Gastrocnemius medialis (tissue), 4 donors: ENCODE measurements around the gene PCED1B.

Experiments used
- CTCF ChIP-seq, 5 experiments: fragments of 450-650 bp in 3 of 5; fragments of 200-600 bp in 2 of 5; sonication (generic) in 2 of 5; IDR thresholded peaks in 4 of 5; conservative IDR thresholded peaks in 1 of 5; 1 replicate in 4 of 5; 2 replicates in 1 of 5; pipeline ENCODE4 v1.5.1; 2016 to 2019; ENCODE audit warnings: antibody characterized with exemption in 5 of 5, mild to moderate bottlenecking in 3 of 5, moderate library complexity in 3 of 5
- POLR2A ChIP-seq, 2 donors: fragments of 450-650 bp; IDR thresholded peaks; one replicate each; pipeline ENCODE4 v1.6.1; 2017; ENCODE audit warnings: antibody characterized with exemption in 2 of 2, mild to moderate bottlenecking in 2 of 2, moderate library complexity in 2 of 2

GRCh38 chr12:47107926-47108325, 28.5 kb downstream of the PCED1B start:
- no peak for TF ChIP-seq CTCF (IDR thresholded peaks at IDR 0.05 in 4 of 5, conservative IDR thresholded peaks at IDR 0.05 in 1 of 5)
- TF ChIP-seq POLR2A (IDR thresholded peaks at IDR 0.05): no peak
